ENCODE data around the gene LYRM7.
"Not testable (repeated sequence)": the region's sequence is repeated elsewhere in the genome, so short reads cannot be mapped to it uniquely, and the experiment has no call there.

The LYRM7 gene

DNA sequence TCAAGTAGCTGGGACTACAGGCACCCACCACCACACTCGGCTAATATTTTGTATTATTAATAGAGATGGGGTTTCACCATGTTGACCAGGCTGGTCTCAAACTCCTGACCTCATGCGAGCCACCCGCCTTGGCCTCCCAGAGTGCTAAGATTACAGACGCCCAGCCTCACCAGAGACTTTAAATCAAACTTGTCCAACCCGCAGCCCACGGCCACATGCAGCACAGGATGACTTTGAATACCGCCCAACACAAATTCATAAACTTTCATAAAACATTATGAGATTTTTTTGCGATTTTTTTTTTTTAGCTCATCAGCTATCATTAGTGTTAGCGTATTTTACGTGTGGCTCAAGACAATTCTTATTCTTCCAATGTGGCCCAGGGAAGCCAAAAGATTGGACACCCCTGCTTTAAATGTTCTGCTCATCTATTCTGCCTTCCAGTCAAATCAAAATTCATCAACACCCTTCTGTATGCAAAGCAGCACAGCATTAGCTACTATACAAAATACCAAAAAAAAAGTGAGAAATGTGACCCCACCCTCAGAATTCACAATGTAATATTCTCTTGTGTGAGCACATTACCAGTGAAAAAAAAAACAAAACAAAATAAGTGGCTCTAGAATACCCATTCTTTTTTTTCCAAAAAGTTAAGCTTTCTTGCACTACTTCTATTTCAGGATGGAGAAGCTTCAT is 50.4 kb downstream of the LYRM7 start:
- DNase-seq (ENCODE audit: low spot score): no peak

DNA sequence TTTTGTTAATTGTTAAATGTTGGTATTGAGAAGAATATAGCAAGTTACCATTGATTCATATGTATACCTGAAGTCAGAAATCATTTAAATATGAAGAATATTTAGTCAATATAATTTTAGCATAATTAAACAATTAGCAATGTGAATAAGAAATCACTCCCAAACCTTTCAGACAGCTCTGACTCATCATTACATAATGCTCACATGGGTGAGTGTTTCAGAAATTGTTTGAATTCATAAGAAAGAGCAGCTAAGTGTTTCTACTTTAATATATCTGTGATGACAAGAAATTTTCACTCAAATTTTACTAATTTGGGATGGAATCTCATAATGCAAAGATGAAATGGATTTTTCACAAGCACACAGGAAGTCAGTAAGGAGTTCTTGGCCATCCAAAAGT is 51.1 kb downstream of the LYRM7 start:
- no peak for DNase-seq (ENCODE audit: low spot score)

DNA sequence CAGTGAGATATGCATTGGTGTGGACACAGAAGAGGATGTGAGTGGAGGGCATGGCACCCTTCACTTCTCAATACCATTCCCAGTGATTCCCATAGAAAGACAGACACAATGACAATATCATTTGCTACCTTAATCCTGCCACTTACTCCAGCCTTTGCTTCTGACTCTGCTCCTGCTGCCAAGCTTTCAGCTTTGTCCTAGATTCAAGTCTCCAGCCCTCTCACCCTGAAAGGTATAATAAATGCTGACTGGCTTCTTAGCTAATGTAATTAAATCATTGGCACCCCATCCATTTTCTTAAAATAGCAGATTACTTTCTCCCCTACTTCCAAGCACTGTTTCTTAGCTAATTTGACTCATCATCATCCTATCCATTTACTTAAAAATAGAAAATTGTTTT is 52.0 kb downstream of the LYRM7 start:
- no peak for DNase-seq (ENCODE audit: low spot score)

DNA sequence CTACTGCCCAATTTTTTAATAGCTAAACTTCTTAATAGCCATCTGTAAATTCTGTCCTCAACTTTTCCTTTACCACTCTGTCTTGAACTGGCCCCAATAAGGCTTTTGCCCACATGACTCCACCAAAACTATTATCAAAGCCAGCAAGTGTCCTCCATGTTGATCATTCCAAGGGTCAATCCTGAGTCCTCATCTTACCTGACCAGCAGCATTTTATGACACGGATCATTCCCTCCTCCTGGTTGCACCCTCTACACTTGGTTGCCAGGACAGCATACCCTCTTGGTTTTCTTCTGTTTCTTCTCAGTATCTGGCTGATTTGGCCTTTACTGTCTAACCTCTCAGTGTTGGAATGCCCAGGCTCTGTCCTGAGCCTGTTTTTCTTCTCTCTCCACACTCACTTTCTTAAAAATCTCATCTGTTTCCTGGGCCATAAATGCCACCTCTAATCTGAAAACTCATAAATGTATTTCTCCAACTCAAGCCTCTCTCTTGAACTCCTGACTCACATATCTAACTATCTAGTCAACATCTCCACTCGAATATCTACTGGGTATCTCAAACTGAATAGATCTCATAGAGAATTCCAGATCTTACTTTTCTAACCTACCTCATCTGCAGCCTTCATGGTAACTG is 53.1 kb downstream of the LYRM7 start:
- no peak for DNase-seq (ENCODE audit: low spot score)

DNA sequence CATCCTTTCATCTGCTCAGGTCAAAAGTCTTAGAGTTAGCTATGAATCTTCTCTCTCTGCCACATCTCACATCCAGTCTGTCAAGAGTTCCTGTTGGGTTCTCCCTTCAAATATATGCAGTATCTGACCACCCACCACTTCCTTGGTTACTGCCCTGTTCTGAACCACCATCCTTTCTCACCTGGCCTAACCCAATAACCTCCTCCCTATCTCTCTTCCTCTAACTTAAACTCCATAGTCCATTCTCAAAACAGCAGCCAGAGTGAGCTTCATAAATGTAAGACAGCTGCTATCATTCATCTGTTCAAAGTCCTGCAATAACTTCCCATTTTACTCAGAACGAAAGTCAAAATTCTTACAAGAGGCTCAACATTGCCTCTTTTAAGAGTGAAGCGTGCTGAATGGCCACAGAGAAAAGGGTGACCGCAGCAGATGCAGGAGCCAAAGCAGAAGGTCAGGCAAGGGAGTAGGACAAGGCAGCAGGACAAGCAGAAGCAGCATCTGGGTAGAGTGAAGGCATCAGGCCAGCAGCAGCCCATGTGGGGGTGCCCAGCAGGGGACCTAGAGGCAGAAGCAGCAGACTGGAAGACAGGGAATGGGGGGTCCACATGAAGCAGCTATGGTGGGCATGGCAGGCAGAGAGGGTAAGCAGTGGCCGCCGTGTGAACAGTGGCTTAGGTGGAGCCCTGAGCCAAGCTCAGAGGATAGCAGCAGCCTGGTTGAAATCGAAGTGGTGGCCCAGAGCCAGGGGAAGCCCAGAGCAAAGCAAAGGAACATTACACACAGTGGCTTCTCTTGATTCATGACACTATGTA is 53.9 kb downstream of the LYRM7 start:
- peak; percentile 82 for DNase-seq (ENCODE audit: low spot score)

DNA sequence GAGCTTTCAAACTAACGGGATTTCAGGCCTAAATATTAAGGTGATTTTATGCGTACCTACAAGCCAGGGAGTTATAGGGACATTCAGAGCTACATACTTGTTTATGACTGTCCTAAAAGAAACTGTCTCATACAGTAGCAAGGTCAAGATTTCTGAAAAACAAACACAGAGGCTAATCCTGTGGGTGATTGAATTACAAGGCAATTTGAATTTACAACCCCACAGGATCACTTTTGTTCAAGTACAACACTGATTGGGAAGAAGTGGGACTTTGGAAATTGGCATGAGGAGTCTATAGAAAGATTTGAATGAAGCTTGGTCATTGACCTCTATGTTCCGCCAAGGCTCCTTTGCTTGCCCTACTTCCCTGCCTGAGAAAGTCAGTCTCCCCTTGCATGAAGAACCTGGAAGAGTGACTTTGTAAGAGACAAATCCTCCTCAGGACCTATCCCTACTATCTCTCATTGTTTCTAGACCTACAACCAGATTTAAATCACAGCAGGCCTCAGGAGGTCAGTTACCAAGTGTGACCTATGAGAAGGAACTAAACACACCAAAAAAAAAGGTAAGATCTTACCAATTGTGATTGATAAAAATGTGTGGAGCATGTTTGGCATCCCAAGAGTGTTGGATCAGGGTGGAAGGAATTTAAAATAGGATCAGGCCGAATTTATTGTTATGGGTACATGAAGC is 54.7 kb downstream of the LYRM7 start:
- no peak for DNase-seq (ENCODE audit: low spot score)

DNA sequence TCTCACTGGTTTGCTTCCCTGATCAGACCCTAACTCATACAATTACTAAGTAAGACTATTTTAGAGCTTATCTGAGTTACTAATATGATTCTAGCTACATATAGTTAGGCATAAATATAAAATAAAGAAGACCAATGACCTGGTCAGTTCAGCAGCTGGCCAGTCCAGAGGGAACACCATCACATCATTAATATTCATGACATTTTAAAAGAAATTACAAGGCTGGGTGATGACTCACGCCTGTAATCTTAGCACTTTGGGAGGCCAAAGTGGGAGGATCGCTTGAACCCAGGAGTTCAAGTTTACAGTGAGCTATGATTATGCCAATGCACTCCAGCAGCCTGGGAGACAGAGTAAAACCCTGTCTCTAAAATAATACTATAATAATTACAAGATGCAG is 56.2 kb downstream of the LYRM7 start:
- DNase-seq (ENCODE audit: low spot score): no peak

DNA sequence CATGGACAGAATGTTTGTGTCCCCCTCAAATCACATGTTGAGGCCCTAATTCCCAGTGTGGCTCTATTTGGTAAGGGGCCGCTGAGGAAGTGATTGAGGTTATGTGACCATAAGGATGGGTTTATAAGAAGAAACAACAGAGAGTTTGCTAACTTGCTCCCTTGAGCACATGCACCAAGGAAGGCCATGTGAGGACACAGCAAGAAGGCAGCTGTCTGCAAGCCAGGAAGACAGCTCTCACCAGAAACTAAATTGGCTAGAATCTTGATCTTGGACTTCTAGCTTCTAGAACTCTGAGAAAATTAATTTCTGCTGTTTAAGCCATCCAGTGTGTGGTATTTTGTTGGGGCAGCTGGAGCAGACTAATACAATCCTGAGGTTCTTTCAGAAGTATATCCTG is 57.9 kb downstream of the LYRM7 start:
- no peak for DNase-seq (ENCODE audit: low spot score)

DNA sequence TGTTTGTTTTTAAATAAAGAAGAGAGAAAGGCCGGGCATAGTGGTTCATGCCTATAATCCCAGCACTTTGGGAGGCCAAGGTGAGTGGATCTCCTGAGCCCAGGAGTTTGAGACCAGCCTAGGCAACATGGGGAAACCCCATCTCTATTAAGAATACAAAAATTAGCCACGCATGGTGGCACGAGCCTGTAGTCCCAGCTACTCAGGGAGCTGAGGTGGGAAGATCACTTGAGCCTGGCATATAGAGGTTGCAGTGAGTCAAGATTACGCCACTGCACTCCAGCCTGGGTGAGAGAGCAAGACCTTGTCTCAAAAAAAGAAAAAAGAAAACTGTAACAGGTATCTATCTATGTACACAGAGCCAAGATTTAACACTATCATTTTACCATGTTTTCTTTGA is 58.9 kb downstream of the LYRM7 start:
- DNase-seq (ENCODE audit: low spot score): no peak

DNA sequence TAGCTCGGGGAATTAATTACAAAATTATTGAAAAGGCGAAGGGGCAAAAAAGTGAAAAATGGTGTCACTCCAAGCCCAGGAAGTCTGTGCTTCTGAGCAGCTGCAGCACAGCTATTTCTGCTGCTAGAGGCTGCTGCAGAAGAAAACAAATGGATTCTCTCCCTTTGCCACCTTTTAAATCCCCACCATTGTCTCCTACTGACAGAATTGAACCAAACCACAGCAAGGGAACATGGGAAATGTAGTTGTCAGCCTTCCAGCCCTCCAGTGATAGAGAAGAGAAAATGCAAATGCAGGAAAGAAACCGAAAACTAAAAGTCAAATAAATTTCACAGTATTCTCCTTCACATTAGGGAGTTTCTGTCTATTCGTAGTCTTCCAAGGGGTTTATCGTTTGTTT is 59.7 kb downstream of the LYRM7 start:
- peak; percentile 74 for DNase-seq (ENCODE audit: low spot score)

DNA sequence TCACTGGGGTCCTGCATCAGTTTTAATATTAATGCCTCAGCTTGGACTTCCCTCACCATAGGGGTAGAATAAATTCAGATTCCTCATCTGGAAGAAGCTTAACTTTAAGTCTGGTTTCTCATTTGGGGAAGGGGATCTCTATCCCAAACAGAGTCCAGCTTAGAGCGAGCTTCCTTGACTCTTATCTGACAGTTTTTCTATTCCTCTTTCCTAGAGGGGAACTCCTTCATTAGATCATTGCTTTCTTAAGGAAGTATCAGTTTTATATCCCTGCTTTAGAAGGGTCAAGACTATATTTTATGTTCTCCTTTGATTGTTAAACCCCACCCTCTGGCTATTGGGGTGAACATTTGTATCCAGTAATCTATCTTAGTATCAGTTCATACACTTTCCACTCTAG is 68.9 kb downstream of the LYRM7 start:
- no peak for DNase-seq (ENCODE audit: low spot score)

DNA sequence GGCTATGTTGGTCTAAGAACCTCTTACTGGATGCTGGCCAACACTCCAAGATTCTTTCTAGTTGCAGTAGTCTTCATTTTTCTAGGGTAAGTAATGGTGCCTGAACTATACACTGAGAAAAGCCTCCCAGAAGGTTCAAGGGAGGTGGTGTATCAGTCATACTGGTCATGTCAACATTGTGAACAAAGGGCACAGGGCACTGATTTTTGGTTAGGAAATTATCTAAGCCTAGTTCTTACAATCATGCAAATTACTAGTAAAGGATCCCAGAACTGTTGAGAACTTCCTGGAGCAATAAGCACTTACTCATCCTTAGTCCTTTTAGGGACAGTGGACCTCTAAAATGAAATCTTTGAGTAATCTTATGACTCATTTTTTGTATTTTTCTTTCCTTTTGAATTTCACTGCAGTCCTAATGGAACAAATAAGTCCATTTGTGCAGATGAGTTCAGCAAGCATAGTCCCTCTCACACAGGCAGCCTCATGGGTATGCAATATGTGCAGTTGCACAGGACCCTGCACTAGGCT is 72.0 kb downstream of the LYRM7 start:
- DNase-seq (ENCODE audit: low spot score): no peak

DNA sequence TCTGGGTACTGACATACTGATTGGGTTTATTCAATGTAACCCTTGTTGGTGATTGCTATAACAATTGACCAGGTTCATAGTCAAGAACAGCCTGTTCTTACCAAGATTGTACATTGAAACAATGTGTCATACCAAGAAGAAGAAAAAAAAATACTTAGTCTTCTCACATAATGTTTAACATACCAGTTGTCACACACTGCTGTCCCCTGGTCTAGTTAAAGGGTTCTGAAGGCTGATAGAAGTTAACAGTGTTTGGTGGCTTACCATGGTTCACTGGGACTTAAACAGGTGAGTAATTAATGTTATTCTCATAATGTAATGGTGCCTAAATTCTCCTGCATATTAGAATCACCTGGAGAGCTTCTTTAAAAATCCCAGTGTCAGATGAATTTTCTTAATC is 74.6 kb downstream of the LYRM7 start:
- no peak for DNase-seq (ENCODE audit: low spot score)

DNA sequence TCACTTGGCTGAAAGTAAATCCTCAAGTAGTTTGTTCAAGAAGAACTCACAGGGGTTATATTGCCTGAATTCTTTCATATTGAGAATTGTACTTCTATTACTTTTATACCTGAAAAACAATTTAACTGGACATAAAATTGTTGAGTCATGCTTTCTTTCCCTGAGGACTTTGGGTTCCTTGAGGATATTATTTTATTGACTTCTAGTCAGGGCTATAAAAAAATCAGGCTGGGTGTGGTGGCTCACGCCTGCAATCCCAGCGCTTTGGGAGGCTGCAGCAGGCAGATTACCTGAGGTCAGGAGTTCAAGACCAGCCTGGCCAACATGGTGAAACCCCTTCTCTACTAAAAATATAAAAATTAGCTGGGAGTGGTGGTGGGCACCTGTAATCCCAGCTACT is 75.2 kb downstream of the LYRM7 start:
- no peak for DNase-seq (ENCODE audit: low spot score)

DNA sequence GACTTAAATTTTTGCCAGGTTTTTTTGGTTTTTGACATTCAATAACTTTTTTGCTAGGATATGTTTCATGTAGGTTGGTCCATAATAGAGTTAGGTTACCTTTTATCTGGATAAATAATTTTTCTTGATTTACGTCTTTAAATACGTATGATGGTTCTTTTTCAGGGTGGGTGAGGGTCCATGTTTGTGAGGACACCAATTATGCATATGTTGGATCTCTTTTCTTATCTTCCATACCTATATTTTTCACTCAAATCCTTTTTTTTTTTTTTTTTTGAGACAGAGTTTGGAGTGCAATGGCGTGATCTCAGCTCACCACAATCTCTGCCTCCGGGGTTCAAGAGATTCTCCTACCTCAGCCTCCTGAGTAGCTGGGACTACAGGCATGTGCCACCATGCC is 75.8 kb downstream of the LYRM7 start:
- DNase-seq (ENCODE audit: low spot score): no peak

DNA sequence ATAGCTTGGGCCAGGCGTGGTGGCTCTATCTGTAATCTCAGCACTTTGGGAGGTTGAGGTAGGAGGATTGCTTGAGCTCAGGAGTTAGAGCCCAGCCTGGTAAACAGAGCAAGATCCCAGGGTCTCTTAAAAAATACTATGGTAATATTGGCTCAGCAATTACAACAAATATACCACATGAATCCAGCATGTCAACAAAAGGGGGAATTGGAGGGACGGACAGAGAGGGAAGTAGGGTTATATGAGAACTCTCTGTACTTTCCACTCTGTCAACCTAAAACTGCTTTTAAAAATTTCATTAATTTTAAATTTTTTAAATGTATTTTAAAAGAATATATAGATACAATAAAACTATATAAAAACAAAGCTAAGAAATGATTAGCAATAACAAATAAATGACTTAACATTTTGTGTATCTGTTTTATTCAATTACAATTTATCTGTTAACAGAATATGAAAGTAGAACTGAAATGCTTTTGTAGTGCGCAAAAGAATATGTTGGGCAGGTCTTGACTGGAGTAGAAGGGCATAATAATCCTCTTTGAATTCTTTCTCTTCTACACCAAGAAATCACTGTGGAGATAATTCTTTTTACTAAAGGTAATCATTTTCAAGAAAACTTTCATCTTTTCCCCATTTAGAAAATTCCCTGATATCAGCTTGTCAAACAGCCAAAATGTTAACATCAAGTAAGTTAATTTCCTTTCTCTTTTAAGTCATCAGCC is 80.2 kb downstream of the LYRM7 start:
- DNase-seq (ENCODE audit: low spot score): no peak

DNA sequence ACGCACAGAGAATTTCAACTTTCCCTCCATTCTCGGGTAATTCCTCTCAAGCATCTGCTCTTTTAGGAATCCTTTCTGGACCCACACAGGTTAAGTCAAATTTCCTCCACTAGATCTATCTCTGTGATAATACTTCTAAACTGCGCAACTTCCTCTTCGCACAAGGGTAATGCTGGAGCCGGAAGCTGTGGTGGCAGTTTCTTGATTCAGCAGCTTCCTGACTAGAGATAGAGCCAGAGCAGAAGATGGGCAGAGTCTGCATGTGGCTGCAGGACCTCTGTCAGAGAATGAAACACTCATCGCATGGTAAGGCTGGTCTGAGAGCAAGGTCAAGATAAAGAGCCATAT is 82.1 kb downstream of the LYRM7 start:
- peak; percentile 85 for DNase-seq (ENCODE audit: low spot score)

DNA sequence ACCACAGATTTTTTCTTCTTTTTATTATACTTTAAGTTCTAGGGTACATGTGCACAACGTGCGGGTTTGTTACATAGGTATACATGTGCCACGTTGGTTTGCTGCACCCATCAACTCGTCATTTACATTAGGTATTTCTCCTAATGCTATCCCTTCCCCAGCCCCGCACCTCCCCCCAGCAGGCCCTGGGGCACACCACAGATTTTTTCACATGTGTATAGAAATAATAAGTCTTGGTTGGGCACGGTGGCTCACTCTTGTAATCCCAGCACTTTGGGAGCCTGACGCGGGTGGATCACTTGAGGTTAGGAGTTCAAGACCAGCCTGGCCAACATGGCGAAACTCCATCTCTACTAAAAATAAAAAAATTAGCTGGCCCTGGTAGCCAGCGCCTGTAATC is 83.3 kb downstream of the LYRM7 start:
- DNase-seq (ENCODE audit: low spot score): not testable (repeated sequence)

DNA sequence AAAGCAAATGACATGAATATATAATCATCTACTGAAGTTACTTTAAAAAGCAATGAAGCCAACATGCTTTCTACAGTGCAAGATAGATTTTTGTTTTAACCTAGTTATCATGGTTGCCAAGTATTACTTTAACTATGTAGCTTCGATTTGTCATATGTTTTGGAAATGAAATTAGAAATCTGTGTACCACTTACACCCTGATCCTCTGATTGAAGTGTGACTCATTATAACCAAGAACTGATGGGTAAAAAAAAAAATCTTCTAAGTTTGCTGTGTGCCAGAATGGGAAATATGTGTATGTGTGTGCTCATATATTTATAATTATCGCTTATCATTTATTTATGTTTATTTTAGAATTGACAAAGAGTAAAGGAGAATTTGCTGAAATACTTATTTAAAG is 84.0 kb downstream of the LYRM7 start:
- no peak for DNase-seq (ENCODE audit: low spot score)
